ENCODE data around the gene GRAMD1B.

Gene GRAMD1B

DNA sequence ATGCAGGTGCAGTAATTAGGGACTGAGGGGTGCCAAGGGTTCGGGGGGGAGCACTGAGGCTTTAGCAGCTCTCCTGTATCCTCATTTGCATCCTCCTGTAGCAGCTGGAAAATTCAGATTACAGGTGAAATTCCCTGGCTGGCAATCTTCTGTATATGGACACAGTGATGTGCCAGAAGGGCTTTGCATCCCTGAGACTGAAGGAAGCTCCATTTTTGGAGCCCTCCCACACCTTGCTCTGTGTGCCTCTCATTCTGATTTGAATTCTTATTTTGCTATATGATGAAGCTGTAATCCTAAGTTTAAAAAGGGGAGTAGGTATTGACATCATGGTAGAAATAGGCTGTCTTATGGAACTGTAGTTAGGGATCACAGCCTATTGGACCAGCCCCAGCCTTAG lies 177.7 kb downstream of the GRAMD1B start:
- DNase-seq (ENCODE audit: low read depth, low spot score) = no peak
- H3K27ac ChIP-seq = no peak overlapping the region

DNA sequence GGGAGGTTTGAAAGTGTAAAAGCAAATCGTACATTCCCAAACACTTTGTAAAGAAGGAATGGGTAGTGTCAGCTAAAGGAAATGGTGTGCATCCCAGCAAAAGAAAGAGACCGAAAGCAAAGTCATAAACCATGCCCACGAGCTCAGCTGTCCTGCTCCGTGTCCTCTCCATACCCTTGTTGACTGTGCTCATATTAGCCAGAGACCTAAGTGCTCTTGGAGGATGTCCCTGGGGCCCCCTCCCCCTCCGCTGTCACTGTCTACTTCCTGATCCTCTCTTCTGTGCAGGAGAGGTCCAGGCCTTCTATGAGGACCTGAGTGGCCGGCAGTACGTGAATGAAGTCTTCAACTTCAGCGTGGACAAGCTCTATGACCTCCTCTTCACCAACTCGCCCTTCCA lies 178.3 kb downstream of the GRAMD1B start:
- H3K27ac ChIP-seq = no peak overlapping the region

DNA sequence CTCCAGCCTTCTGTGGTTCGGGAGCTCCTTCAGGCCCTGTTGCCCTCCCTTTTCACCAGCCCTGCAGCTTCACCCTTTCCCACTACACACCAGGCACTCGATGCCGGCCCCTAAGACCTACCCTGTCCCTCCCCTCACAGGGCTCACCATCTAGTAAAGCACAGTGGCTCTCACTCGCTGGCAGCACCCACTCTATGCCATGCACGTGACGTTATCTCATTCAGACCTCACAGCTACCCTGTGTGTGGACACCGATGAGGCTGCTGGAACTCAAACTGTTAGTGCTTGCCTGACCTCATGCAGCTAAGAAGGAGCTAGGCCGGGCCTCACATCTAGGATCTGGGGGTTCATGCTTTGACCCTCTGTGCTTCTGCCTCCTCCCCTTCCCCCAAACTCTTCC lies 178.9 kb downstream of the GRAMD1B start:
- no peak for DNase-seq (ENCODE audit: low read depth, low spot score)
- H3K27ac ChIP-seq = no peak overlapping the region

More for the DNA sequence above, 178.3 kb downstream of the GRAMD1B start:
- no peak for DNase-seq (ENCODE audit: low read depth, low spot score)

DNA sequence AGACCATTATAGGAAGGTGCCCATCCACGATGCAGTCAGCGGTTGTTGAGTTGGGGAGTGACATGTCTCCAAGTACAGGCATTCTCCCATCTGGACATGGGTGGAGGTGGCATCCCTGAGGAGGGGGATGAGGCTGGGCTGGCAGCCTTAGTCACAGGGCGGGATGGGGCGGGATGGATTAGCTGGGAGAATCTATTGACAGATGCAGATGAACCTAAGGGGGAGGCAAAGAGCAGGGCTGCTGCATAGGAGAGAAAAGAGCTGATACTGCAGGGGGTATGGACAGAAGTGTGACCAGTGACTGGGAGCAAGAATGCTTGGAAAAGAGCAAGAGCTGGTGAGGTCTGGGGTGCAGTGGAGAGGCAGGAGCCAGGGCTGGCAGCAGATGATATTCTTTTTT lies 181.6 kb downstream of the GRAMD1B start:
- no peak overlapping the region for H3K27ac ChIP-seq
- no peak for DNase-seq (ENCODE audit: low read depth, low spot score)

DNA sequence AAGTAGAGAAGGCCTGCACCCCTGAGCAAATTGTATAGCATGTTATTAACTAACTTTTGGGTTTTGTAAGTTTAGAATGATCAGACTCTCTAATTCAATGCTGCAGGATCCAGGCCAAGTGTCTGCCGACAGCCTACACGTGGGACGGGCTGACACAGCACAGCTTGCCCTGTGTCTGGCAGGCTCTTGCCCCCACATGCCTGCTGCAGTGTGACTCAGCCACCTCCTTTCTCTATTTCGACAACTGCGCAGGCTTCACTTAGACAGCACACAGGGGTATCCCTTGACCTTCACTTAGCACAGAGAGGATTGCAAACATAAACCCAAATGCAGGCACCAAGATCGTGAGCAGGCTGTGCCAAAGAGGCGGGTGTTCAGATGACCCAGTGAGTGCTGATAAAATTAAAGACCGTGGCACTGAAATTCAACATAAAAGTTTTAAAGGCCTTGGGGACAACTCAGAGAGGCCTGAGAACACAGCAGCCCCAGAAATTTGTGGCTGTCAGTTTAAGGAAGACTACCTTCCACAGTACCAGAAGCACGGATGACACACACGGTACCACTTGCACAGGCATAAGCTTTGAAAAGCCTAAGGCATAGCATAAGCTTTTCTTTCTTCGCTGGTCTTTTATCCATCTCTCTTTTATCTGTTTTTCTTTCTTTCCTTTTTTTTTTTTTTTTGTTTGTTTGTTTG lies 186.6 kb downstream of the GRAMD1B start:
- no peak overlapping the region for H3K27ac ChIP-seq
- DNase-seq (ENCODE audit: low read depth, low spot score) = peak; percentile 64

DNA sequence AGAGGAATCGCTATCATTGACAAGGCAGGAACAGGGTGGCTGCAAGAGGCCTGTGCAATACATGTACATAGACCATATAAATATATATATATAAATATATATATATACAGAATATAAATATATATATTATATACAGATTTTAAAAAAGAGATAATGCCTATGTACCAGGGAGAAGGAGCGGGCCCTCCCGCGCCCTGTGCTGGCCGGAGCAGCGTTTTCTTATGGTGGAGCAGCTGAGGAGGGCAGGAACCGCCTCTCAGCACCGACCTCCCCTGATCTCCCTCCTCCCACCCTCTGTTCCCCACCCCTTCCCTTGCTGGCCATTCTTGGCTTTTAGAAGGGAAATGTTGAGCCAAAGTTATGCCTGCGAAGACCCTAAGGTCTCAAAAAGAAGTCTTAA lies 192.5 kb downstream of the GRAMD1B start:
- H3K27ac ChIP-seq = no peak overlapping the region
- DNase-seq (ENCODE audit: low read depth, low spot score) = no peak

DNA sequence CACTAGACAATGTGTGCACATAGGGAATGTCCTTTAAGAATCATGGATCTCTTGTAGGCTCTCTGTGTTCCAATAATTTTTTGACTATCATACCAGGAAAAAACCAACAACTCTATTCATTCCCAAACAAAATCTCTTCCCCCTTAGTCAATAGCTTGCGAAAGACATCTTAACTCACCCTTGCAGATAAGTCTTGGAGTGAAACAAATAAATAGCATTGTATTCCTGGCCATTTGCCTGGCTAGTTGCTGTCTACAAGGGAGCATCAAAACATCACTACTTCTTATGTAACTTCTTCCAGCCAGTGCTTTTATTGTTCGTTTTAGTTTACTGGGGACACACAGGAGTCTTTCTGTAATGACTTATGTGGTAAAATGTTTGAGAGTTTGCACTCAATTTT lies 194.9 kb downstream of the GRAMD1B start:
- no peak overlapping the region for H3K27ac ChIP-seq
- DNase-seq (ENCODE audit: low read depth, low spot score) = no peak

DNA sequence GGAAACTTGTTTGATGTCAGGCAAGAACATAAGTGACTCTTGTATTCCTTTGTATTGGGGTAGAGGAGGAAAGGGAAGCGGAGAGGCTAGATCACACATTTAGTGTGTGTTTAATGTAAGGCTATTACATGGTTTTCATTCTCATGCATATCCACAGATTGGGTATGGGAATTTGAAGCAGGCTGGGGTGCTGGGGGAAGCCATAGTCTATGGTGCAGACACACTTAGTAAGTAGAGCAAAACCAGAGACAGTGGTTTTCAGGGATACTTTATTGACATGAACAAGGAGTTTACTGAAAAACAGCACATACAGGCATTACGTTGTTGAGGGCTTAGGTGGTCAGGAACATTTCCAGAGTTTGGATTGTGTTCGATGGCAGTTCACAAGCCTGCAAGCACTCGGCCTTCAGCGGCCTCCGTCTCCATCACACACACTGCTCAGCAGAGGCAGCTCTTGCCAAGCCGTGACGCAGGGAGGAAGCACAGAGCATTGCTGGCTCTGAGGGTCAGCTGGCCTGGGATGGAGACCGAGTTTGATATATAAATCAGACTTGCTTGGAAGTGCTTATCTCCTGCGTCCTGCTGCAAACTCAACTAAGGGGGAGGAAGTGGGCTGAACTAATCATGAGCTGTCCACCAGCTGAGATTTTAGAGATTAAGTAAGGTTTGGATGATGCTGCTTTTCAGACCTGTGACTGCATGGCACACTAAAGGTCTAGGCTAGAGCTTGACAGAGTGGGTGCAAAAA lies 199.0 kb downstream of the GRAMD1B start:
- no peak for DNase-seq (ENCODE audit: low read depth, low spot score)

DNA sequence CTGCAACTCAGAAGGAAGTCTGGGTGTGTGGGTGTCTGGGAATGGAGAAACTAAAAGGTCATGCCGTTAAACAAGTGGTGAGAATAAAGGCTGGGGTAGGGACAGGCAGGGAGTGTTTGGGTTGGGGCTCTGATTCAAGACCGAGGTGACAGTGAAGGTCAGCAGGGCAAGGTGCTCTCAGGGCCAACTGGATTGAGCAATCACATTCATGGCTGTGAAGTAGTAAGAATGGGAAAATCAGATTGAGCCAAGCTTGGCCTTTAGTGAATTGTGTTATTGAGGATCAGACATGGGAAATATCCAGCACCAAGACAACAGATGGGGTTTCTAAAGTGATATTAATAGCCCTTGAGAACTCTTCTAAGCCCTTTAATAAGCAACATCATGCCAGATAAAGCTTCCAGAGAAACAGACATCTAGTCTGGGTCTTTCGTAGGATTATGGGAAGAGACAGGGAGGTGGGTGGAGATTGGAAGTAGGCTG lies 200.1 kb downstream of the GRAMD1B start:
- no peak overlapping the region for H3K27ac ChIP-seq
- DNase-seq (ENCODE audit: low read depth, low spot score) = no peak

More for the DNA sequence above, 199.0 kb downstream of the GRAMD1B start:
- no peak overlapping the region for H3K27ac ChIP-seq

DNA sequence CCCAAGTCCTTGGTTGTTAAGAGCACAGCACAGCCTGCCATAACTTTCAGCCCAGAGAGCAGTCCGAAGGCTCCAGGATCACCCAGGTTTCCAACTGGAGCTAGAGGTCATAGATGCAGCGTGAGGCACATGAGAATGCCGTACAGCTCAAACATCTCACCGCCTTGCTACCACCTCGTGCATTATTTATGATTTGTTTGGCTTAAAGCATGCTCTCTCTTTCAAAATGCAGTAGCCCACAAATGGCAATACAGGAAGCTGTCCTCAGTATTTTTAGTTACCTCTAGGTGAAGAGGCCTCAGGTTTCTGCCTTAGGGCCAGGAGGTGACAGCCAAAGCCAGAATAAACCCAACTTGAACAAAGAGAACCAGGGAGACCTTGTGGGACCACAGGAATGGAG lies 210.0 kb downstream of the GRAMD1B start:
- H3K27ac ChIP-seq = no peak overlapping the region
- no peak for DNase-seq (ENCODE audit: low read depth, low spot score)

DNA sequence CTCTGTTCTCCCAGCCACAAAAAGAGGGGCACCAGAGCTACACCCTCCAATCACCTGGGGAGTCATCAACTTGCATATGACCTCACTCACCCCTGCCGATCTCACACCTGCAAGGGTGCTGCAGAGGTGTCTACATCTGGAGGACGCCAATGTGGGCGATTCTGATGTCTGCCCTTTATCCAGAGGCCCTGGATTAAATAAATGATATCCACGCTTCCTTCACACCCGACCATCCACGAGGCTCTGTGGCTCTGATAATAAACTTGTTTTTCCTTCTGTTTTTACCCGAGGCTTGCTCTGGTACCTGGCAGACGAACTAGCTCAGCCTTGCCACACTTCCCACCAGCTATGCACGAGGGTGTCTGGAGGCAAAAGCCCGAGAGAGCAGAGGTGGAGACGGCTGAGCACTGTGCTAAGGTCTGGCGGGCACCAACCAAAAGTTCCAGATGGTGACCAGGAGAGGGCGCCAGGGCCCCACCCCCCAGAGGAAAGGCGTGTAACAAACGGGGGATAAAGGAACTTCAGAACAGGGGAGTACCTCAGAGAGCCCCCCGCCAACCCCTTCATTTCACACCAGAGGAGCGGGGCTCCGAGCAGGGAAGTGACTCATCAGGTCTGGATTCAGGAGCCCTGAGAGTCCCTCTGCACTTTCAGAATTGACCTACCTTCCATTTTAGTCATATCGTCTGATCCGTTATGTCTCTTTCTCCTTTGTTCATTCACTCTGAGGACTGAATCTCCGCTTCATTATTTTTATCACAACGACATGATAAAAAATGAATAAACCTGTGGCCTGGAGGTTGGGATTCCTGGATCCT lies 210.8 kb downstream of the GRAMD1B start:
- H3K27ac ChIP-seq = no peak overlapping the region
- DNase-seq (ENCODE audit: low read depth, low spot score) = no peak

DNA sequence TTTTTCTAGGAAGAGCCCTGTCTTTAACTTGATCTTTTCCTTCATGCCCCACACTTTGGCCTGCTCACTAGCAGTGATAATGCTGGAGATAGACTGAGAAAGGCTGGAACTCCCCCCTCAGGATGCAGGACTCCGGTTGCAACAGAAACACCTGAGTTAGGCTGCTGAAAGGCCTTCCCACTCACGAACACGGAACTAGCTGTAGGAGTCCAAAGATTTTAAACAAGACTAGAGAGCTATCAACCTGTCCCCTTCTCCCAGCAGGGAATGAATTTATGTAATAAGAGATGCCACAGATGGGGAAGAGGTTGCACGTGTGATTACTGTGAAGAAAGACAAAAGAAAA lies 211.4 kb downstream of the GRAMD1B start:
- no peak overlapping the region for H3K27ac ChIP-seq
- DNase-seq (ENCODE audit: low read depth, low spot score) = no peak

DNA sequence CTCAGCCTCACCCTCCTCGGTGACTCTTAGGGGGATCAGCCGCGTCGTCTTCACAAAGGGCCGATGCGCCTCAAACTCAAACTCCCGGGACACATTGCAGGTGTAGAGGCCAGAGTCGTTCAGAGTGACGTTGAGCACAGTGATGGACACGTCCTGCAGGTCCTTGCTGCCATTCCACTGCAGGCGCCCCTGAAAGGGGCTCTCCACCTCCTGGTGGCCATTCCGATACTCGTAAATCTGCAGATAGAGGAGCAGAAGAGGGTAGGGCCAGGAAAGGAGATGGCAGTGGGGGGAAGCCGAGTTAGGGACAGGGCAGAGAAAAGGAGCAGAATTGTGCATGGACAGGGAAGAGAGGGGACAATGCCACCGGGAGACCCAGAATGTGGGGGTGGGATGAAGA lies 212.4 kb downstream of the GRAMD1B start:
- no peak overlapping the region for H3K27ac ChIP-seq
- no peak for DNase-seq (ENCODE audit: low read depth, low spot score)

DNA sequence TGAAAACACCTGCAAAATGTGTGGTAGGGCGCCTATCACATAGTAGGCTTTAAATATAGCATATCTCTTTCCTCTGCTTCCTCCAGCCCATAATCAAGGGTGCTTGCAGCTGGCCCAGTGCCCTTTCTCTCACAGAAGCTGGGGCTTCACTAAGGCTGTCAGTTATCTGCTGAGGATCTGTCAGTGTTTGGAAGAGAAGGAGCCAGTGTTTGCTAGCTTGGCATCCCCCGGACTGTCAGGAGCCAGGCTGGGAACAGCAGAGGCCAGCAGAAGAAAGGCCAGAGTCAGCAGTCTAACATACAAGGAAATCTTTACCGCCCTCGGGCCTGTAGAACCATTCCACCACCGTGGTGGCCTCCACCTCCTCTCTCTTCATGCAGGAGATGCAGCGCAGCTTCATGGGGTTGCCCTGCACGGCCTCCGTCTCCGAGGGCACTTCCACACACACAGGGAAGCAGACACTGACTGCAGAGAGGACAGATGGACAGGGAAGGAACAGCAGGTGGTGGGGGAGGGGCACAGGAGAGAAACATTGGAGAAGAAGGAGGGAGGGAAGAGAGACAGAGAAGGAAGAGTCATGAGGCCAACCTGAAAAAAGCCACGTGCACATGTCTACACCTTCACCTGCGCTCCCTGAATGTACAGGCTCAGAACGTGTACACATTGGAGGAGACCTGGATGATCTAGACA lies 215.4 kb downstream of the GRAMD1B start:
- no peak for DNase-seq (ENCODE audit: low read depth, low spot score)
- no peak overlapping the region for H3K27ac ChIP-seq

DNA sequence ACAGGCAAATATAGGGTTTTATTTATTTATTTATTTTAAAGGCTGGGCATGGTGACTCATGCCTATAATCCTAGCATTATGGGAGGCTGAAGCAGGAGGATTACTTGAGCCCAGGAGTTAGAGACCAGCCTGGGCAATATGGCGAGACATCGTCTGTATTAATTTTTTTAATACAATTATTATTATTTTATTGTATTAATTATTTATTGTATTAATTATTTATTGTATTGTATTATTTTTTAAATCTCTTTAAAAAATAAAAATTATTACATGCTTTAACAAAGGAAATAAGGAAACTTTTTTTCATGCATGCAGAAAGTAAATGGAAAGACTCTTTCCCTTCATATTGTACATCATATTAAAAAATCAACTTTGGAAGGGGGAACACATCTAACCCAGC lies 220.8 kb downstream of the GRAMD1B start:
- no peak overlapping the region for H3K27ac ChIP-seq
- no peak for DNase-seq (ENCODE audit: low read depth, low spot score)

DNA sequence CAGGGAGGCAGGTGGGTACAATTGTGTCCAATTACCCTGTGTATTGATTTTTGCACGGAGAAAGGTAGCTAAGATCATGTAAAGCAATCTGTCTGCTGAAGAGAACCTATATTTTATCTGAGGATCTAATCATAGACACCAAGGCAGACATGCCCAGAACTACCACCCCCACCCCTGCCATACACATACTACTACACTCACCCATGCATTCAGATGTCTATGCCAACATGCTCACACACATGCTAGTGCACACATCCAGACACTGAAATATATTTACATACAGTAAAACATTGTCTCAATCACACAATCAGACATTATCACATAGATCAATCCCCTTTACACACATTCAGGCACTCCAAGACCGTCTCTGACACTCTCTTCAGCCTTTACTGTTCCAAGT lies 222.5 kb downstream of the GRAMD1B start:
- no peak for DNase-seq (ENCODE audit: low read depth, low spot score)
- no peak overlapping the region for H3K27ac ChIP-seq

DNA sequence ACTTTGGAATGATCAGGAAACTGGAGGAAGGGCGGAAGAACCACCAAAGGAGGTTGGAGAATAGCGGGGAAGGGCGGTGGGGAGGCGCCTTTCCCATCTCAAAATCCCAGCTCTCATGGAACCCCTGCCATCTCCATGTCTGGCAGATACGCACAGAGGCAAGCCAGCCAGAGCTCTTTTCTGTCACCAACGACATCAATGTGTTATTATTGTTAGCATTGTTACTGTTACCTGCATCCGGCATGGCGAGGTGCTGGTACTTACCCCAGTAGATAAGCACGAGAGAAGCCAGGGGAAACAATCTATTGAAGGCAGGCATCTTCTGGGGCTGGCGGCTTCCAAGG lies 223.4 kb downstream of the GRAMD1B start:
- H3K27ac ChIP-seq = no peak overlapping the region
- no peak for DNase-seq (ENCODE audit: low read depth, low spot score)

DNA sequence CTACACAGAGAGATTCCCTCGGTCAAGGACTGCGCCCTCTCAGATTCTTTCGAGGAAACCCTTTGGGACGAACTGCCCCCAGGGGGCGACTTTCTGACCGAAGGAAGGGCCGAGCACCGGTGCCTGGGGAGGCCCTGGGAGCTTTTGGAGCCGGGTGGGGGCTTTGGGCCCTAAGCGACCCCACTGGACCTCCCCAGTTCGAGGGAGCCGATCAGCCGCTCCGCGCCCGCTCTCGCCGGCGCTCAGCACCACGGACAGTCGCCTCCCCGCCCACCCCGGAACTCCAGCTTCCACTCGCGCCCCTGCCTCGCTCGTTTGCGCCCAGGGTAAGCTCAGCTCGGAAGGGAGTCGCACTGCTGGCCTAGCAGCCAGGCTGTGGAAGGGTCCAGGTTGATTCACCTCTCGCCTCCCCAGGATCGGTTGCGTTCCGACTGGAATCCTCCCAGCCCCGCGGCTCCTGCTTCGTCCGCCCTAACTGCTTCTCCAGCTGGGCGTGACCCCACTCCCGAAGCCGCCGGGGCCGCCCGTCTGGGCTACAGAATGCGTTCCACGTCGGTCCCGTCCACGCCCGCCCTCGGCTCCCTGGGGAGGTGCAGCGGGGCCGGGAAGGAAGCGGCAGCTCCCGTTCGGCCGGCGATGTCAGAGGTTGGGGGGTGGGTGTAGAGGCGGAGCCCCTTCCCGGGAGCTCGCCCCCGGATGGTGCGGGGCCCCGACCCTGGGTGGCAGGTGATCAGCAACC lies 223.9 kb downstream of the GRAMD1B start:
- no peak overlapping the region for H3K27ac ChIP-seq
- DNase-seq (ENCODE audit: low read depth, low spot score) = no peak

DNA sequence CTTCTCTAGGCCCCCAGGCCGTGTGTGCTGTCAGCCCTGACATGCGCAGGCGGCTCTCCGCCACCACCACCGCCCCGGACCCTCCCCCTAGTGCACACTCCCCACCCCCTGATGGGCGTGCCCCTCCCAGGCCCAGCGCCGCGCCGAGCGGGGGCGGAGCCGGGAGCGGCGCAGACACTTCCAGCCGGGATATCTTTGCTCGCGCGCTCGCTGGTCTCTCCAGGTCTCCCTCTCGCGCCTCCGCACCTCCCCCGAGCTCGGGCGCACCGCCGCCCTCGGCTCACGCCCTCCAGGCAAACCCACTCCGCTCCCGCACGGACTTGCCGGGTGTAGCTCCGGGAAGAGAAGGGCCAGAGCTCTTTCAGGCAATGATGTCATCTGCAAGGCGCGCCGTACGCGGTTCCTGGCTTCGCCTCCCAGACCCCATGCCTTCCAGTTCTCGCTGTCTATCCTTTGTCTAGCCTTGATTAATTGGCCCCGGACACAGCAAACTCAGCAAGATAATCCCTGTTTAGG lies 224.6 kb downstream of the GRAMD1B start, which contains the start of gene SCN3B:
TSS of gene SCN3B (minus strand) at position 59 of the 516 bp plus-strand sequence. CDS start 823 bp downstream, outside the sequence.
- no peak for DNase-seq (ENCODE audit: low read depth, low spot score)
- H3K27ac ChIP-seq = no peak within 1 kb of the TSS

DNA sequence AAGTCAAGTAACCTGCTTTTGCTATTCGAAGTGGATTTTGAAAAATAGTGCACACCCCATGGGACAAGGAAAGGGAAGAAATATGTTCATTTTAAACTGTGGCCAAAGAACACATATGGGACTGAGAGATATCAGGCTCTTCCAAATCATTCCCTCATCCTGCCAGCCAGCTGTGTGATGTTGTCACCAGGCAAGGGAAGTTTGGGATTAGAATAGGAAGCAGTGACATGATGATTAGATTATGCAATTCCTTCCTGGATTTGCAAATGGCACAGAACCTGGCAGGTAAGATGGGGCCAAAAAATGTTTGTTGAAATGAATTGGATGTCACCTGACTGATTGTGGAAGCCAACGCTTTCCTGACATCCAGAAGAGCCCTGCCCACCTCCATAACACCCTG lies 229.2 kb downstream of the GRAMD1B start:
- DNase-seq (ENCODE audit: low read depth, low spot score) = no peak
- no peak overlapping the region for H3K27ac ChIP-seq
